Measurements from ENCODE around the gene FPR1. TPM values are rescaled to one million over a fixed set of nuclear protein-coding genes. Genes with fewer than 3 reads are reported as not detected.

FPR1 gene
- total and polyA plus RNA-seq, 2 of the 8 experiments (the other 6 are each of a cell fraction or from before 2014, with no cell fraction given): 0.11 TPM; not detected in 1

DNA sequence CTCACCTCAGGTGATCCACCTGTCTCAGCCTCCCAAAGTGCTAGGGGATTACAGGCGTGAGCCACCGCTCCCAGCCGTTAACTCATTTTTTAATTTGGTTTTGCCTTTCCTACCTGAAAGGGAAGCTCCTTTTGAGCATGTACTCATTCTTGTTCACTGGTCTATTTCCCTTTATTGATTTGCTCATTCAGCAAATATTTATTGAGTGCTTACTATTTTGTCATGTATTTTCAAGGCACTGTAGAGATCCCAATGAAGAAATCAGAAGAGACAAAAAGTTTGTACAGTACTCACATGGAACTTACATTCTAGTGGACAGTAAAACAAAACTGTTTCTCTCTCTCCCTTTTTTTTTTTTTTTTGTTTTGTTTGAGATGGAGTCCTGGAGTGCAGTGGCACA, 44.8 kb downstream of the FPR1 start:
- Histone ChIP-seq H2AK5ac (ENCODE audit: low read depth, low read length) (no peak overlapping the region), H3K27me3 (replicated peaks in 1 of 4; ENCODE audit: control insufficient read depth in 3 of 4, extremely low read depth in 1 of 4, insufficient read depth in 3 of 4, low read length in 3 of 4) (peaks cover 0 to 3% (median 0%) of the 10 kb centered on the region in 4 experiments; a peak in 3 of 7 replicates), H4K91ac (replicated peaks; ENCODE audit: insufficient read length, low read length) (no peak overlapping the region), H3K9ac (replicated peaks in 1 of 4; ENCODE audit: extremely low read depth in 1 of 4, low read depth in 3 of 4, low read length in 3 of 4) (no peak overlapping the region), H3K9me3 (ENCODE audit: insufficient read depth in 2 of 2, low read depth in 1 of 2, low read length in 1 of 2) (no peaks in the 10 kb centered on the region), H4K20me1 (replicated peaks in 1 of 2; ENCODE audit: control insufficient read depth in 1 of 2, insufficient read depth in 2 of 2, low read length in 2 of 2) (no peaks in the 10 kb centered on the region), H3K56ac (replicated peaks; ENCODE audit: insufficient read length, low read depth, low read length) (no peak overlapping the region), H3K23me2 (ENCODE audit: low read depth, low read length) (peaks cover 20% of the 10 kb centered on the region), H3K79me2 (ENCODE audit: control insufficient read depth in 1 of 2, insufficient read depth in 2 of 2, low read length in 2 of 2) (no peaks in the 10 kb centered on the region), H2BK120ac (replicated peaks; ENCODE audit: low read depth, low read length) (no peak overlapping the region), H3K27ac (ENCODE audit: low read depth, low read length) (no peak overlapping the region), H2AFZ (ENCODE audit: low read length) (no peak overlapping the region), H3K4me2 (ENCODE audit: insufficient read depth in 1 of 2, low read depth in 2 of 2, low read length in 2 of 2) (no peak overlapping the region), H4K5ac (ENCODE audit: insufficient read length, low read depth, low read length) (no peak overlapping the region), H3K4me3 (ENCODE audit: extremely low read depth in 1 of 4, insufficient read depth in 2 of 4, low read depth in 3 of 4, low read length in 4 of 4) (no peak overlapping the region), H3K36me3 (ENCODE audit: control insufficient read depth in 2 of 4, insufficient read depth in 4 of 4, low read length in 3 of 4) (no peaks in the 10 kb centered on the region), H2BK12ac (ENCODE audit: low read depth, low read length) (no peak overlapping the region), H3K23ac (ENCODE audit: insufficient read length) (no peak overlapping the region), H4K8ac (ENCODE audit: extremely low read depth, insufficient read depth, low read length) (no peak overlapping the region), H3K14ac (ENCODE audit: insufficient read length) (no peak overlapping the region), H3K79me1 (ENCODE audit: low read depth, low read length) (no peaks in the 10 kb centered on the region), H3K18ac (ENCODE audit: extremely low read depth, low read length) (no peak overlapping the region), H2BK20ac (ENCODE audit: low read length) (no peak overlapping the region), H2BK5ac (ENCODE audit: low read depth, low read length) (no peak overlapping the region), H2BK15ac (ENCODE audit: low read length) (no peak overlapping the region), H3K4ac (replicated peaks; ENCODE audit: insufficient read length, low read depth, low read length) (no peak overlapping the region), H3K4me1 (replicated peaks in 1 of 4; ENCODE audit: control insufficient read depth in 3 of 4, insufficient read depth in 4 of 4, low read length in 3 of 4) (peaks cover 0 to 5% (median under 1%) of the 10 kb centered on the region in 4 experiments; a peak in 2 of 7 replicates)
- POLR2A ChIA-PET (ENCODE audit: partially characterized antibody): interaction anchor here (0.9 to 1.3 kb wide), 3 partner anchors 18 to 381 kb away, joined by 3 to 4 read pairs (median 3); no protein-coding TSS in a partner anchor
- TF ChIP-seq TBP (IDR thresholded peaks at IDR 0.05; ENCODE audit: low read depth, low read length) (no peak), GTF2F1 (IDR thresholded peaks at IDR 0.05; ENCODE audit: borderline replicate concordance, low read depth, low read length) (no peak), BACH1 (IDR thresholded peaks at IDR 0.05; ENCODE audit: low read length) (no peak), EGR1 (IDR thresholded peaks at IDR 0.05; ENCODE audit: borderline replicate concordance, low read depth, low read length) (no peak), TAF1 (IDR thresholded peaks at IDR 0.05; ENCODE audit: low read depth, low read length) (no peak), TAF7 (optimal IDR thresholded peaks at IDR 0.05; ENCODE audit: borderline replicate concordance, low read depth, low read length) (no peak), JUN (IDR thresholded peaks at IDR 0.05; ENCODE audit: low read depth, low read length) (no peak), SUZ12 (IDR thresholded peaks at IDR 0.05; ENCODE audit: low read length) (no peak), E2F6 (IDR thresholded peaks at IDR 0.05) (no peak), RNF2 (IDR thresholded peaks at IDR 0.05; ENCODE audit: borderline replicate concordance, low read depth, low read length, missing control alignments, poor library complexity, severe bottlenecking) (no peak), PHF8 (conservative IDR thresholded peaks at IDR 0.05; ENCODE audit: low read depth, low read length) (no peak), NANOG (IDR thresholded peaks at IDR 0.05; ENCODE audit: insufficient read depth, low read depth, low read length, poor library complexity, severe bottlenecking) (no peak), SIRT6 (IDR thresholded peaks at IDR 0.05; ENCODE audit: low read length) (no peak), NRF1 (IDR thresholded peaks at IDR 0.05; ENCODE audit: low read depth, low read length) (no peak)
- FAIRE-seq: no peak
- CTCF ChIA-PET (ENCODE audit: partially characterized antibody): interaction anchor here (1.0 kb wide), 1 partner anchor 38 kb away, joined by 3 read pairs; no protein-coding TSS in a partner anchor
- DNase-seq (ENCODE audit: low read depth in 1 of 2, low spot score in 2 of 2): no peak
- WGBS, 2 experiments (ENCODE audit: extremely low coverage in 1 of 2, insufficient coverage in 1 of 2, insufficient read length in 1 of 2, insufficient replicate concordance in 2 of 2, low coverage in 1 of 2, low lambda C conversion rate in 2 of 2, missing lambda C conversion rate in 1 of 2): 91% methylated on average over 3 of the region's 3 CpGs; no CpG with 5 or more reads in 1 of the 2 experiments
